Calu3 (cell line): ENCODE results near the gene FGB. TPM values are rescaled to one million over a fixed set of nuclear protein-coding genes. Genes with fewer than 3 reads are reported as not detected.
"Not testable (repeated sequence)": the region's sequence is repeated elsewhere in the genome, so short reads cannot be mapped to it uniquely, and the experiment has no call there.

ENCODE experiments used
- BruUV-seq: library from RNA; stranded (reverse); fragments of 400-500 nt; replicated peaks from 2 replicates; lab custom pipeline; 2021; lab: Mats Ljungman, UMichigan
- CTCF ChIA-PET: fragments of 300-600 bp; sonication (Branson Sonifier 250); formaldehyde crosslinking; loops from one replicate; lab custom pipeline; 2022; ENCODE audit warnings: antibody characterized with exemption; lab: Charles Lee
- DNase-seq: peaks from one replicate; pipeline ENCODE4 v3.0.0; 2022
- H3K27ac Mint-ChIP-seq: one replicate; pipeline ENCODE4 v1.8.0; 2022; ENCODE audit warnings: mixed read lengths; ENCODE audit not compliant: unreplicated experiment
- H3K27me3 Mint-ChIP-seq: one replicate; pipeline ENCODE4 v1.8.0; 2022; ENCODE audit warnings: mixed read lengths; ENCODE audit not compliant: unreplicated experiment
- H3K36me3 Mint-ChIP-seq: one replicate; pipeline ENCODE4 v1.8.0; 2022; ENCODE audit warnings: mild to moderate bottlenecking, moderate library complexity, mixed read lengths; ENCODE audit not compliant: insufficient read depth, unreplicated experiment
- H3K4me1 Mint-ChIP-seq: one replicate; pipeline ENCODE4 v1.8.0; 2022; ENCODE audit warnings: mild to moderate bottlenecking, low read depth, mixed read lengths; ENCODE audit not compliant: unreplicated experiment
- H3K4me3 Mint-ChIP-seq: one replicate; pipeline ENCODE4 v1.8.0; 2022; ENCODE audit warnings: mild to moderate bottlenecking, low read depth, moderate library complexity, mixed read lengths; ENCODE audit not compliant: unreplicated experiment
- H3K9me3 Mint-ChIP-seq: one replicate; pipeline ENCODE4 v1.8.0; 2022; ENCODE audit warnings: low read depth, mixed read lengths; ENCODE audit not compliant: unreplicated experiment
- intact Hi-C: fragments of 100-400 bp; cut with micrococcal nuclease; formaldehyde crosslinking; loops from one replicate; pipeline ENCODE4 v1.10.0; 2022; ENCODE audit not compliant: unreplicated experiment
- total RNA-seq: library from RNA; stranded (reverse); gene quantifications from 2 replicates; pipeline ENCODE4 v1.2.3, GENCODE V29; 2022
- TF ChIP-seq, protein P1 (sequence below): fragments of 200-600 bp; IDR thresholded peaks from one replicate; pipeline ENCODE4 v1.8.0; 2022; ENCODE audit warnings: antibody characterized with exemption; ENCODE audit not compliant: unreplicated experiment

Gene FGB
- total RNA-seq, 1 experiment from 2014 or later: 0.38 TPM

GRCh38 chr4:154595807-154596206, 33.0 kb downstream of the FGB start:
- no peaks in the 10 kb centered on the region for H3K9me3 Mint-ChIP-seq
- no TSS peak for BruUV-seq
- no peak for DNase-seq
- no peak overlapping the region for H3K4me3 Mint-ChIP-seq
- peaks cover 8% of the 10 kb centered on the region for H3K4me1 Mint-ChIP-seq
- TF ChIP-seq, protein P1, sequence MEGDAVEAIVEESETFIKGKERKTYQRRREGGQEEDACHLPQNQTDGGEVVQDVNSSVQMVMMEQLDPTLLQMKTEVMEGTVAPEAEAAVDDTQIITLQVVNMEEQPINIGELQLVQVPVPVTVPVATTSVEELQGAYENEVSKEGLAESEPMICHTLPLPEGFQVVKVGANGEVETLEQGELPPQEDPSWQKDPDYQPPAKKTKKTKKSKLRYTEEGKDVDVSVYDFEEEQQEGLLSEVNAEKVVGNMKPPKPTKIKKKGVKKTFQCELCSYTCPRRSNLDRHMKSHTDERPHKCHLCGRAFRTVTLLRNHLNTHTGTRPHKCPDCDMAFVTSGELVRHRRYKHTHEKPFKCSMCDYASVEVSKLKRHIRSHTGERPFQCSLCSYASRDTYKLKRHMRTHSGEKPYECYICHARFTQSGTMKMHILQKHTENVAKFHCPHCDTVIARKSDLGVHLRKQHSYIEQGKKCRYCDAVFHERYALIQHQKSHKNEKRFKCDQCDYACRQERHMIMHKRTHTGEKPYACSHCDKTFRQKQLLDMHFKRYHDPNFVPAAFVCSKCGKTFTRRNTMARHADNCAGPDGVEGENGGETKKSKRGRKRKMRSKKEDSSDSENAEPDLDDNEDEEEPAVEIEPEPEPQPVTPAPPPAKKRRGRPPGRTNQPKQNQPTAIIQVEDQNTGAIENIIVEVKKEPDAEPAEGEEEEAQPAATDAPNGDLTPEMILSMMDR: no peak
- no peaks in the 10 kb centered on the region for H3K36me3 Mint-ChIP-seq
- no peak overlapping the region for H3K27ac Mint-ChIP-seq
- H3K27me3 Mint-ChIP-seq: no peaks in the 10 kb centered on the region
- CTCF ChIA-PET: interaction anchor here (1.6 kb wide), 1 partner anchor 23 kb away, joined by 8 read pairs; no protein-coding TSS in a partner anchor
- intact Hi-C loops: loop anchor here (5.0 kb wide), 1 partner anchor 34 kb away; the partner anchor contains the start of gene FGB

- CTCF ChIA-PET, DNase-seq, H3K27ac Mint-ChIP-seq, H3K27me3 Mint-ChIP-seq, H3K9me3 Mint-ChIP-seq, BruUV-seq, H3K36me3 Mint-ChIP-seq, H3K4me3 Mint-ChIP-seq, H3K4me1 Mint-ChIP-seq: not testable (repeated sequence)
- intact Hi-C loops: loop anchor here (5.0 kb wide), 1 partner anchor 35 kb away; the partner anchor contains the start of gene FGB
These were observed 34.5 kb downstream of the FGB start for GRCh38 chr4:154597281-154597680.

- peaks cover 11% of the 10 kb centered on the region for H3K4me1 Mint-ChIP-seq
- no peak for DNase-seq
- no peak overlapping the region for H3K4me3 Mint-ChIP-seq
- no peaks in the 10 kb centered on the region for H3K9me3 Mint-ChIP-seq
- TF ChIP-seq, protein P1: no peak
- no peak overlapping the region for H3K27ac Mint-ChIP-seq
- CTCF ChIA-PET: no interaction called here
- H3K36me3 Mint-ChIP-seq: no peaks in the 10 kb centered on the region
- intact Hi-C loops: loop anchor here (5.0 kb wide), 1 partner anchor 36 kb away; the partner anchor contains the start of gene FGB
- BruUV-seq: no TSS peak
- no peaks in the 10 kb centered on the region for H3K27me3 Mint-ChIP-seq
These were observed 35.3 kb downstream of the FGB start for GRCh38 chr4:154597798-154598774.

GRCh38 chr4:154602404-154603020, 39.7 kb downstream of the FGB start:
- Mint-ChIP-seq H3K4me1 (peaks cover 19% of the 10 kb centered on the region), H3K27me3 (no peaks in the 10 kb centered on the region), H3K36me3 (no peaks in the 10 kb centered on the region), H3K9me3 (no peaks in the 10 kb centered on the region), H3K27ac (no peak overlapping the region), H3K4me3 (no peak overlapping the region)
- CTCF ChIA-PET: no interaction called here
- BruUV-seq: no TSS peak
- DNase-seq: no peak
- TF ChIP-seq, protein P1: no peak
- intact Hi-C loops: no loop called here
